NCI-H446 treated with DMSO at 0.1 percent for 48 hours (cell line): ENCODE data around the gene CLEC10A.
"Not testable (repeated sequence)": the region's sequence is repeated elsewhere in the genome, so short reads cannot be mapped to it uniquely, and the experiment has no call there.

Experiments used
- DNase-seq: peaks from one replicate; lab custom pipeline; 2025; lab: John Stamatoyannopoulos, UW

CLEC10A gene

DNA sequence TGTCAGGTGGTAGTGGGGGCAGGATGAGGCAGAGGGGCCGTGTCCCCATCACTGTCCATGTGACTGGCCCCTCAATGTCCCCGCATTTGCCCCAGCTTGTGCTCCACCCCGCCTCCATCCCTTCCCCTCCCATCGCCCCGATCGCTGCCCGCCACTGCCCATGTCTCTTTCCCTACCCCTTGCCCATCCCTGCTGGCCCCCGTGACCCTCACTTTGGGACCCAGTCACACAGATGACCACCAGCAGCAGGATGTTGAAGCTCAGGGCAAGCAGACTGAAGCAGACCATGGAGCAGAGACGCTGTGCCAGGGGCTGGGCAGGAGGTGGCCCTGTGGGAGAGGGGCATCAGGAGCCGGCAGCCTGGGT lies 28.5 kb upstream of the CLEC10A start:
- DNase-seq, result no peak

DNA sequence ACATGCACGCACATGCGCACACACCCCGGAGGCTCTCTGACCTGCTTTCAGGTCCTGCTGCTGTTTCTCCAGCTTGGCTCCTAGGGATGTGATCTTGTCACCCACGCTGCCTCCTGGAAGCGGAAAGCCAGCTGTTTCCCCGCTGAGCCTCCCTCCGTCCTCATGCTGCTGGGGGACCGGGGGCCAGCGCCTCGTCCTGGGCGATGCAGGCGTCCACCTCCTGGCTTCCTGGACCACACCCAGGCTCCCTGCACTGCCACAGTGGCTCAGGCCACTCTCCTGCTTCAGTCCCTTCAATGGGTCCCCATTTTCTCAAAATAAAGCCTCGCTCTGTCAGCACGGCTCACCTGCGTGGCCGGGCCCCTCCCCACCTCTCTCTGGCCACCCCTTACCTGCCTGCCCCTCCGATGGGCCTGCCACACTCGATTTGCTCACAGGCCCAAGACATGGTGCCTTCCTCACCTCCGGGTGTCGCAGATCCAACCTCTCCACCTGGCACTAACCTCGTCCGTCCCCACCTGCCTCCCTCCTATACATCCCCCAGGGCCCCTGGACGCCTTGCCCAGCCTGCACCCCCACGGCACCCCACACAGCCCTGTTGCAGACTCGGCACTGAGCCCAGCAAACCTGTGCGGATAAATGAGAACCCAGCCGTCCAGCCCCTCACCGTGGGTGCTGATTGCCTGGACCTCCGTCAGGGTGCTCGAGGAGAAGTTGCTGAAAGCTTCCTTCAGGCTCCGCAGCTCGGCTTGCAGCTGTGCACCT lies 27.9 kb upstream of the CLEC10A start:
- DNase-seq, result no peak

DNA sequence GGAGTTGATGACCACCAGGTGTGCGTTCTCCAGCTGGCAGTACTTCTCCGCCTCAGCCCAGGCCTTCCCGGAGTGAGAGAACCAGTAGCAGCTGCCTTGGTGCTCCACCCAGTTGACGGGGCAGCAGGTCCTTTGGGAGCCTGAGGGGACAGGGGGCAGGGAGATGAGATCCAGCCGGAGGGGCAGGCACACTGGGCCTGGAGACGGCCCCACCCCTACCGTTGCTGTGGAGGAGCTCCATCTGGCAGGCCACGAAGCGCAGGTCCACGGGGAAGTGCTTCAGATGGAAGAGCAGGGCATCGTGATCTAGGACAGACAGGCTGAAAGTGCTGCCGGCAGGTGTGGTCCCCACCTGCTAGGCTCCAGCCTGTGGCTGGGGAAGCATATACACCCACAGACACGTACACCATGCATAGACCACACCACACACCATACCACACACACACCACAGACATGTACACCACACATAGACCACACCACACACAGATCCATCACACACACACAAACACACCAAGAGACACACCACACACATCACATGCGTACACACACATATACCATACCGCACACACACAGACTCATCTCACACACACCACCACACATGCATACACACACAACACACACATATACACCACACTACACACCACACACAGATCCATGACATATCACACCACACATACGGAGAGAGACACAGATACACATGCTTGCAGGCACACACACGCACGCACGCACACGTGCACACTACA lies 27.1 kb upstream of the CLEC10A start:
- DNase-seq, result no peak

DNA sequence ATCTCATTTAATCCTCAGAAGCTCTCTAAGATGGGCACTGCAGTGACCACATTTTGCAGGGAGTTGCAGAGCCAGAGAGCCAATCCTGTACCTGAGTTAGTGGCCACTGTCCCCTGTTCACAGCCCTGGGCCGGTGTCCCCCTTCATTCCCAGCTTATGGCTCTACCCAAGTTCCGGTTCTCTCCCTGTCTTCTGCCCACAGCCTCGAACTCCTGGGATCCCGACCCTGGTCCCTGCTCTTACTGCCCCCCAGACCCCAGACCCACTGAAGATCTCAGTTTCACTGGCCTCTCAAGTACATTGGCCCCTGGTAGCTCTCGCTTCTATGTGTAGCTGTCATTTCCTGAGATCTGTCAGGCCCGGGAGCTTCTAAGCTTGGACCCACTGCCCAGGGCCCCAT lies 22.4 kb upstream of the CLEC10A start:
- no peak for DNase-seq

DNA sequence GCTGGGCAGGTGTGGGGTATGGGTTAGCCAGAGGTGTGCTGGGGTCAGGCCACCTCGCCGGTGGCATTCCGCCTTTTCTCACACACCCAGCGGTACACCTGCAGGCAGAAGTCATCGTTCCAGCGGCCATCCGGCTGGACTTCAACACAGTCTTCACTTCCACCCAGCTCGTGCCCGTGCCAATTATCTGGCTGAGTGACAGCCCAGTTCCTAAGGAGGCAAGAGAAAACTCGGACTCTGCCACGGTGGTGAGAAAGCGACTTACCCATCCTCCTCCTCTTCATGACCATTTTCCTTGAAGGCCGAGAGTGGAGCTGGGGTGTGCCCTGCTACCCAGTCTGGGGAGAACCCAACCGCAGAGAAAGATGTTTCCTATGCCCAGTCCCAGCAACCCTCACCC lies 21.5 kb upstream of the CLEC10A start:
- DNase-seq, result no peak

DNA sequence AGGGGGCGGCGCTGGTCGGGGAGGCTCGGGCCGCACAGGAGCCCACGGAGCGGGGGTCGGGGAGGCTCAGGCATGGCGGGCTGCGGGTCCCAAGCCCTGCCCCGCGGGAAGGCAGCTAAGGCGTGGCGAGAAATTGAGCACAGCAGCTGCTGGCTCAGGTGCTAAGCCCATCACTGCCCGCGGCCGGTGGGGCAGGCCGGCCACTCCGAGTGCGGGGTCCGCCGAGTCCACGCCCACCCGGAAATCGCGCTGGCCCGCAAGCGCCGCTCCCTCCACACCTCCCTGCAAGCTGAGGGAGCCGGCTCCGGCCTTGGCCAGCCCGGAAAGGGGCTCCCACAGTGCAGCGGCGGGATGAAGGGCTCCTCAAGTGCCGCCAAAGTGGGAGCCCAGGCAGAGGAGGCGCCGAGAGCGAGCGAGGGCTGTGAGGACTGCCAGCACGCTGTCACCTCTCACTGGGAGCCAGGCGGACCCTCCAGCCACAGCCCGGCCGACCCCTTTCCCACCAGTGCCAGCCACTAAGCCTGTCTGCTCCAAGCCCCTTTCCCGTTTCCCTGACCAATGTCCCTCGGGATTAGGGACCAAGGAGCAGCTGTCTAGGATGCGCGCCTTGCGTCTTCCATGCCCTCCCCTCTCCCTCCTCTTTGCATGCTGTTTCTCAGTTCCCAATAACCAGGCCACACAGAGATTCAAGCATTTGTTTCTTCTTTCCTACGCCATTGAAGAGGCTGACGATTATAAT lies 20.8 kb upstream of the CLEC10A start:
- DNase-seq, result not testable (repeated sequence)

DNA sequence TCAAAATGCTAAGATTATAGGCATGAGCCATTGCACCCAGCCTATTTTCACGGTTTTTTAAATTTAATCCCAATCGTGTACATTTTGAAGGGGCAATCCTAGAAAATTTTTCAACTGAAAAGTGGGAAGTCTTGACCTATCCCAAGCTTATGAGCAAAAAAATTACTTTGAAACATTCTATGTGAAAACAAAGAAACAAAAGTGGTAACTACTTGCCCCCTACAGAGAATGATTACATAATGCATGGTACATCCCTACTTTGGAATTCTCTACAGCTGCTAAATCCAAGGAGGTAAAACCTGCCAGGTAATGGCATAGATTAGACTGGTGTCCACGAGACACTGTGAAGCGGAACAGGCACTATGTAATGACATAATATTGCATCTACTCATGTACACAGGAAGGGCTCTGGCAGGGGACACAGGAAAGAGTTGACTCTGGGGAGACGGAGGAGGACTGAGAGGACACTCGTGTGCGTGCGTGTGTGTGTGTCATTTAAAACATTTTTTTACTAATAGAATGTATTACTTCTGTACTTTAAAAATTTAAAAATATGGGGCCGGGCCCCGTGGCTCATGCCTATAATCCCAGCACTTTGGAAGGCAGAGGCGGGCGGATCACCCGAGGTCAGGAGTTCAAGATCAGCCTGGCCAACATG lies 18.9 kb upstream of the CLEC10A start:
- no peak for DNase-seq

DNA sequence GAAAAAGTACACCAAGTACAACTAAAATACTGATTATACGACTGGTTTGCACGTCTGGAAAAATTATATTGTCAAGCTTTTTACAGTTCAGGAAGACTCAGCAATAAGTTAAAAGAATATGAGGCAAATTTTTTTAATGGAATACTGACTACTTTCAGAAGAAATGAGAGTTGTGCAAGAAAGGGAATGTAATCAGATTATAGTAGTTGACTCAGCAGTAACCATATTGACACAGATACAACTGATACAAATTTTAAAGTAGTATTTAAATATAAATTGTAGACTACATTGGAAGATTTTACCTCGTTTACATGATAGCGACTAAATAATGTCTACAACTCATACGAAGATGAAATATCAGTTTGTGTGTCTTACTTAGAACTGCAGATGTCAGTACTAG lies 17.9 kb upstream of the CLEC10A start:
- no peak for DNase-seq

DNA sequence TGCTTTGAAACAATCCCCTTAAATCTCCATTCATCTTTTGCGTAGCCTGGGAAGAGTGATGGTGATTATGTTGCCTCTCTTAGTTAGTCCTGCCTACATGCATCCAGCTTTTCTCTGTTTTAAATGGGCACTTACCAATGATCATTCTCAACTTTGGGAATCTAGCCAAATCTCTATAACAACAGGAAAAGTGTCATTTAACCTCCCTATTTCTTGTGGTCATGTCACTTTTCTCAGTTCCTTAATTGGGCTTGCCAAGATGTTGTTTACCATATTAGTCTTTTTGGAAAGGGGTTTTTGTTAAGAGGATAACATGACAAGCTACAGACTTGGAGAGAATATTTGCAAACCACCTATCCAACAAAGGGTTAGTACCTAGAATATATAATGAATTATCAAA lies 15.6 kb upstream of the CLEC10A start:
- DNase-seq, result no peak

DNA sequence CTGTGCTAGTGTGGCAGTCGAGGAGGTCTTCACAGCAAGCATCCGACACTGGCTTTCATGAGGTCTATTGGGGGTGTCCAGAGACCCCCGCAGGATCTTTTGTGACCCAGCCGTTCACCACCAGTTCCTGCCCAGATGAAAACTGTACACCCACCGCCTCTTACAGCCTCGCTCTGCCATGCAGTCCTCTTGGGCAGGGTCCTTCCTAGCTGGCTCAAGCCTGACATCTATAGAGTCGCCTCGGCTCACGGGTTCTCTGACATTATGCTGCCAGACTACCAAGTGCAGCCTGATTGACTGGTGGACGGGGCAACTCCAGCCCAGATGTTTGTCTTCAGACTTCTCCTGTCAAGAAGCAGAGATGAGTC lies 14.6 kb upstream of the CLEC10A start:
- no peak for DNase-seq

DNA sequence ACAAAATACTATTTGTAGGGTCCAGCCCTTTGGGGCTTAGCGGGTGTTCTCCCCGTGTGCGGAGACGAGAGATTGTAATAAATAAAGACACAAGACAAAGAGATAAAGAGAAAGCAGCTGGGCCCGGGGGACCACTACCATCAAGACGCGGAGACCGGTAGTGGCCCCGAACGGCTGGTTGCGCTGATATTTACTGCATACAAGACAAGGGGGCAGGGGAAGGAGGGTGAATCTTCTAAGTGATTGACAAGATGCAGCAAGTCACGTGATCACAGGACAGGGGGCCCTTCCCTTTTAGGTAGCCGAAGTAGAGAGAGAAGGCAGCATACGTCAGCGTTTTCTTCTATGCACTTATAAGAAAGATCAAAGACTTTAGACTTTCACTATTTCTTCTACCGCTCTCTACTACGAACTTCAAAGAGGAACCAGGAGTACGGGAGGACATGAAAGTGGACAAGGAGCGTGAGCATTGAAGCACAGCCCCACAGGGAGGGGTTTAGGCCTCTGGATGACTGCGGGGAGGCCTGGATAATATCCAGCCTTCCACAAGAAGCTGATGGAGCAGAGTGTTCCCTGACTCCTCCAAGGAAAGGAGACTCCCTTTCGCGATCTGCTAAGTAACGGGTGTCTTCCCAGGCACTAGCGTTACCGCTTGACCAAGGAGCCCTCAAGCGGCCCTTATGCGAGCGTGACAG lies 11.4 kb upstream of the CLEC10A start:
- DNase-seq, result not testable (repeated sequence)

DNA sequence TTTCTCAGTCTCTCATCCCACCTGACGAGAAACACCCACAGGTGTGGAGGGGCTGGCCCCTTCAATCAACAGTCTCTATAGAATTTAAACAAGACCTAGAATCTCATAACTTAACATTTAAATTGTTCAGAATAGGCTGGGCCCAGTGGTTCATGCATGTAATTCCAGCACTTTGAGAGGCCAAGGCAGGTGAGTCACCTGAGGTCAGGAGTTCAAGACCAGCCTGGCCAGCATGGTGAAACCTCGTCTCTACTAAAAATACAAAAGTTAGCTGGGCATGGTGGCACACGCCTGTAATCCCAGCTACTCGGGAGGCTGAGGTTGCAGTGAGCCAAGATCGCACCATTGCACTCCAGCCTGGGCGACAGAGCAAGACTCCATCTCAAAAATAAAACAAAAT lies 9.5 kb upstream of the CLEC10A start:
- DNase-seq, result not testable (repeated sequence)

DNA sequence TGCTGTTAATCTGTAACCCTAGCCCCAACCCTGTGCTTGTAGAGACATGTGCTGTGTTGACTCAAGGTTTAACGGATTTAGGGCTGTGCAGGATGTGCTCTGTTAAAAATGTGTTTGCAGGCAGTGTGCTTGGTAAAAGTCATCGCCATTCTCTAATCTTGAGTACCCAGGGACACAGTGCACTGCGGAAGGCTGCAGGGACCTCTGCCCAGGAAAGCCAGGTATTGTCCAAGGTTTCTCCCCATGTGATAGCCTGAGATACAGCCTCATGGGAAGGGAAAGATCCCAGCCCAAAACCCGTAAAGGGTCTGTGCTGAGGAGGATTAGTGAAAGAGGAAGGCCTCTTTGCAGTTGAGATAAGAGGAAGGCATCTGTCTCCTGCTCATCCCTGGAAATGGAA lies 8.4 kb upstream of the CLEC10A start:
- not testable (repeated sequence) for DNase-seq

DNA sequence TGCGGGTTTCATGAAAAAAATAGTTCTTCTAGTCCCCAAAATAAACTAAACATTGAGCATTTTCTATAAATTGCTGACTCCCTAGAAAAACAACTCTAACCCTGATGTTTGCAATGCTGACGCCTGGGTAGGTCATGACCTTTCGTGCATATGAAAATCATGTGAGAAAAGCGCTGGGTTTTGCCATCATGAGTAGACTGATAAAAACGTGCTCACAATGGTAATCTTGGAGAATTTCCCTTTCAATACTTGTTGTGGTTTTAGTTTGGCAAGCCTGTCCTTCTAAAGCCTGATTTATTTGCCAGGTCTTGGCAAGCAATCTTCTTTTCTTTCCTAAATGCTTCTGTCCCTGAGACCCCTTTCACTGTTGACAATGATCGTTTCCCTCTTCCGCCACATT lies 4.0 kb upstream of the CLEC10A start:
- DNase-seq, result no peak

DNA sequence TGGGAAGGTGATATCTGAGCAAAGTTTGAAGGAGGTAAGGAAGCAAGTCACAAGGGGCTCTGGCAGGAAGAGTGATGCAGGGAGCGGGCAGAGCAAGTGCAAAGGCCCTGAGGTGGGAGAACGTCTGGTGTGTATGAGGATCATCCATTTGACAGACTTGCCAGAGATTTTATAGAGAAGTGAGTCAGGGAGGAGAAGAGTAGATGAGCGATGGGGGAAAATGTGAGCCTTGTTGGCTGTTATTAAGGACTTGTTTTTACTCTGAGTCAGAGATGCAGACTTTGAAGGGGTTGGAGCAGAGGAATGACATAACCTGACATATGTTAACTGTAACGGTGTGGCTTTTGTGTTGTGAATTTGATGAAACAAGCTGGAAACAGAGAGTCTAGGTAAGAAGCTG lies 3.5 kb upstream of the CLEC10A start:
- no peak for DNase-seq

DNA sequence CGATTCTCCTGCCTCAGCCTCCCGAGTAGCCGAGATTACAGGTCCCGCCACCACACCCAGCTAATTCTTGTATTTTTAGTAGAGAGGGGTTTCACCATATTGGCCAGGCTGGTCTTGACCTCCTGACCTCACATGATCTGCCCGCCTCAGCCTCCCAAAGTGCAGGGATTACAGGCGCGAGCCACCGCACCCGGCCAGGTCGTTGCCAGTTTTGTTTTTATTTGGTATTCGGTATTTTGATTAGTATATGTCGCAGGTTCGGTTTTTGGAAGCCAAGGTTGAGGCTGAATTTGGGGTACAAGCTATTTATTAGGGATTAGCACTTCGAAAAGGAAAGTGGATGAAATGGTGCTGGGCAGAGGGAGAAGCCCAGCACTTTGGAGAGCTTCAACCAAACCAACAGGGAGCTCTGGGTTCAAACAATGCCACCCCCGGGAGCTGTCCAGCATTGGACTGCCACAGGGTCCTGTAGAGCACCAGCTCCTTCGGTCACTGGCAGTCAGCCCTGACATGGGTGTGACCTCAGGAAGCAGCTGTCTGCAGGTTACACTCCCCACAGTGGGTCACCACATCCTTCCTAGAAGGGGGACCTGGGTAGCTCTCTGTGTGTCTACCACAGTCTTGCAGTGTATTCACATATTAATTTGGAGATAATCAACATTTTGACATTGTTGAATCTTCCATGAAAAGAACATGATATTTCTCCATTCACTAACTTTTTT lies 1.5 kb upstream of the CLEC10A start:
- DNase-seq, result no peak

DNA sequence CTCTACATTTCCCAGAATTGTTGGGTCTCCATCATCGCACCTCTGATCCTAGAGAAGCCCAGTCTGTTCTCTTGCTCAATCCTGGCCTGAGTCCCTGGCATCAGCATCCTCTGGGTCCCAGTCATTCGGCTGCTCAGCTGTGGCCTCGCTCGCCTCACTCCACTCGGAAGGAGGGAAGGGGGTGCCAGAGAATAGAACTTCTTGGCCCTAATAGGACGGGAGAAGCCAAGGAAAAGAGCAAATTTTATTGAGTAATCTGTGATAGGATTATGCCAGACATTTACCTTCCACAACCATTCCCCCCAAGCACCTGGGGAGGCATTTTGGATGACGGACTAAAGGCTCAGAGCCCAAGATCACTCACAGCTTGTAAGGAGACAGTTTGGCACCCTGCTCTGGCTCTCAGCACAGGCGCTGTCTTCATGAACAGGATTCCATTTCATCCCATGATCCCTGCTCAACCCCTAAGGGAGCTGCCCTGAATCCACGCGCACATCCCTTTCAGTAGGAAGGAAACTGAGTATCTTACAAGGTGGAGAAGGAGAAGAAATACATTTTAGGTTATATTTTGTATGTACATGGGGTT lies 498 bp upstream of the CLEC10A start:
- DNase-seq, result no peak

DNA sequence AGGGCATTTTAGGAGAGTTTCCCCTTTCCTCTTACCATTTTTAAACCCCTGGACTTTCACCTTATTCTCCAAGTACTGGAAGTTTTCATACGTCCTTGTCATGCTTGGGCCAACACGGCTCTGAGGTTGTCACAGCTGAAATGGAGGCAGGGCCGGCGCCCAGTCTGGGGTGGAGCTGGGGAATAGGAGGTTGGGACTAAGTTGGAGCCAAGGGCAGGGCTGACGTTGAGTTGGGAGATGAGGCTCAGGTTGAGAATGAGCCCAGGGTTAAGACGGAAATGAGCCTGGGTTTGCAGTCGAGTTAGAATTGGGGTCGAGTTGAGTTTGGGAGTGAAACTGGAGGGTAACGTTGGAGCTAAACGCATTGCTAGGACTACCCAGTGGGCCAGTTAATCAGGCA lies 1.3 kb downstream of the CLEC10A start:
- no peak for DNase-seq

DNA sequence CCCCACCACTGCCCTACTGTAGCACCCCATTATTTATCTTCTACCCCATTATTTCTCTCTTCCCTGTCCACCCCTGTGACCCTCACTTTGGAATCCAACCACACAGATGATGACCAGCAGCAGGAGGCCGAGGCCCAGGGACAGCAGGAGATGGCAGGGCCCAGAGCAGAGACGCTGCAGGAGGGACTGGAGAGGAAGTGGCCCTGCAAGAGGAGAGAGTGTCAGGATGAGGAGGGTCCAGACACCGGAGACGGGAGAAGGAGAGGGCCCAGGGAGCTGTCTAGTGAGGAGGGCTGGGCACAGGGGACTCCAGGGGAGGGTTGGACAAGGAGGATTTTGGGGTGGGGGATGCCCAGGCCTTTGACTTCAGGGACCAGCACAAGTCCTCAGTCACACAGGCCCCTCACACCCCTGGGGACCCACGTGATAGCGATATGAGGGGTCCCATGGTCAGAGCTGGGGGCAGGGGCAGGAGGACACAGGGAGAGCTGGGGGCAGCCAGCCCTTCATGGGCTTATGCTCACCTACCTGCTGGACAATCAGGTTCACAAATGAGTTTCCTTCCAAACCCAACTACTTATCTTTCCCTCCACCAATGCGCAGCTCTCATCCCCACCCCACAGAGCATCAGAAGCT lies 2.0 kb downstream of the CLEC10A start:
- no peak for DNase-seq

DNA sequence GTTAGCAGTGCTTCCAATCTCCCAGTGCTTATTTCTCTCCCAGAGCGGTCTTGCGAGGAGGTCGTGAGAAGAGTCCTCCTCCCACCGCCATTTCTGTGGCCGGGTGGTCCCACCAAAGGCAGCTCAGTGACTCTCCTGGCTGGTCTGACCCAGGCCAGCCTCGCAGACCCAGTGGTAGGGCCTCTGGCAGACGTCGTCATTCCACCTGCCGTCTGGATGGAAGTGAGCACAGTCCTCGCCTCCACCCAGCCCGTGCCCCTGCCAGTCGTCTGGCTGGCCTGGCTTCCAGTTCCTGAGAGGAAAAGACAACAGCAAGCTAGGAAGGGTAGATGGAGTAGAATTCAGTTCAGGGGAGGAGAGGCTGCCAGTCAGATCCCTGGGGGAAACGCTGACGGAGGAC lies 5.1 kb downstream of the CLEC10A start:
- no peak for DNase-seq
